ENCODE results near the gene SLIT1.

Gene SLIT1

GRCh38 chr10:97017474-97017903, 168.3 kb downstream of the SLIT1 start:
- no peak for DNase-seq

- no peak for DNase-seq
Observed at GRCh38 chr10:97016728-97017473, 168.9 kb downstream of the SLIT1 start.

GRCh38 chr10:97015240-97015639, 170.5 kb downstream of the SLIT1 start:
- DNase-seq, result no peak

- no peak for DNase-seq
Observed at GRCh38 chr10:97013983-97014382, 171.8 kb downstream of the SLIT1 start.

GRCh38 chr10:97013568-97013967, 172.2 kb downstream of the SLIT1 start:
- no peak for DNase-seq

- DNase-seq, result no peak
Observed at GRCh38 chr10:97012470-97012869, 173.3 kb downstream of the SLIT1 start.

GRCh38 chr10:97011397-97011796, 174.4 kb downstream of the SLIT1 start:
- no peak for DNase-seq

- no peak for DNase-seq
Observed at GRCh38 chr10:97010695-97011206, 175.0 kb downstream of the SLIT1 start.

GRCh38 chr10:97007417-97007816, 178.3 kb downstream of the SLIT1 start:
- DNase-seq, result no peak

- no peak for DNase-seq
Observed at GRCh38 chr10:97006364-97006763, 179.4 kb downstream of the SLIT1 start.

GRCh38 chr10:97005349-97005748, 180.4 kb downstream of the SLIT1 start:
- no peak for DNase-seq

GRCh38 chr10:97004591-97004990, 181.2 kb downstream of the SLIT1 start:
- no peak for DNase-seq

- no peak for DNase-seq
Observed at GRCh38 chr10:97003804-97004201, 182.0 kb downstream of the SLIT1 start.

GRCh38 chr10:97003151-97003803, 182.5 kb downstream of the SLIT1 start:
- DNase-seq, result no peak

- no peak for DNase-seq
Observed at GRCh38 chr10:97002670-97003069, 183.1 kb downstream of the SLIT1 start.

- no peak for DNase-seq
Observed at GRCh38 chr10:97001183-97001991, 184.4 kb downstream of the SLIT1 start.

- DNase-seq, result no peak
Observed at GRCh38 chr10:97000487-97001182, 185.1 kb downstream of the SLIT1 start.

- DNase-seq, result no peak
Observed at GRCh38 chr10:96999987-97000386, 185.8 kb downstream of the SLIT1 start.

- DNase-seq, result no peak
Observed at GRCh38 chr10:96999337-96999736, 186.4 kb downstream of the SLIT1 start.

GRCh38 chr10:96998329-96998888, 187.3 kb downstream of the SLIT1 start:
- no peak for DNase-seq

- no peak for DNase-seq
Observed at GRCh38 chr10:96996275-96996965, 189.3 kb downstream of the SLIT1 start.

GRCh38 chr10:96995851-96996250, 189.9 kb downstream of the SLIT1 start:
- no peak for DNase-seq

Measured in NCI-H1930 (cell line).